HCT116 (cell line): Measurements from ENCODE around the gene PROX2. TPM values are rescaled to one million over a fixed set of nuclear protein-coding genes. Genes with fewer than 3 reads are reported as not detected.

Source experiments
- ATAC-seq: fragments of 200-7000 bp; cut with Tn5 transposase; 2 replicates; pipeline ENCODE4 v1.9.1; 2020; ENCODE audit warnings: mild to moderate bottlenecking, moderate library complexity
- BruUV-seq: library from RNA; stranded (reverse); fragments of 400-500 nt; replicated peaks from 2 replicates; lab custom pipeline; 2021; lab: Mats Ljungman, UMichigan
- CTCF ChIA-PET: fragments of 300-600 bp; sonication (Branson Sonifier 250); formaldehyde crosslinking; loops from one replicate; lab custom pipeline; 2021; ENCODE audit warnings: antibody characterized with exemption; lab: Charles Lee
- POLR2A ChIA-PET: fragments of 300-600, 350-600 bp; sonication (Branson Sonifier 250); formaldehyde crosslinking; loops from one replicate; lab custom pipeline; 2021; ENCODE audit warnings: antibody characterized with exemption; lab: Charles Lee
- RAD21 ChIA-PET, 2 experiments: fragments of 300-600 bp; sonication (Branson Sonifier 250); formaldehyde crosslinking; loops; one replicate each; lab custom pipeline; 2023; ENCODE audit warnings: low total read pairs in 2 of 2; ENCODE audit not compliant: uncharacterized antibody in 2 of 2, unreplicated experiment in 2 of 2, low non-redundant PET in 1 of 2; lab: Charles Lee
- DNase-seq: peaks from one replicate; pipeline ENCODE4 v3.0.0-alpha.2; 2010; ENCODE audit warnings: low read depth, low spot score
- H2AFZ ChIP-seq: fragments of 200-600 bp; shearing (Covaris generic), sonication (generic); 2 replicates; pipeline ENCODE4 v1.6.1; 2017; ENCODE audit warnings: low read depth, mixed run types, mixed read lengths, antibody characterized with exemption, low read length; ENCODE audit not compliant: poor library complexity, severe bottlenecking
- H3K27ac ChIP-seq: 2 replicates; pipeline ENCODE4 v1.5.1; 2012; ENCODE audit warnings: low read depth, low read length
- H3K27me3 ChIP-seq: fragments of 200-600 bp; sonication (generic); 2 replicates; pipeline ENCODE4 v1.6.1; 2016; ENCODE audit warnings: mixed run types, low read length, mixed read lengths; ENCODE audit not compliant: insufficient read depth
- H3K36me3 ChIP-seq, 2 experiments: fragments of 200-500 bp in 1 of 2; fragments of 200-600 bp in 1 of 2; sonication (Bioruptor generic) in 1 of 2; sonication (generic) in 1 of 2; 2 replicates each; pipeline versions ENCODE4 v1.5.1 to v1.6.1; 2014 to 2016; ENCODE audit warnings: low read length in 2 of 2, inconsistent platforms in 1 of 2, mixed read lengths in 1 of 2, mixed run types in 1 of 2; ENCODE audit not compliant: insufficient read depth in 2 of 2, control insufficient read depth in 1 of 2
- H3K4me1 ChIP-seq, 2 experiments: fragments of 200-600 bp in 1 of 2; sonication (generic) in 1 of 2; 2 replicates each; pipeline versions ENCODE4 v1.5.1 to v1.6.1; 2012 to 2017; ENCODE audit warnings: low read length in 2 of 2, inconsistent platforms in 1 of 2, mild to moderate bottlenecking in 1 of 2, mixed read lengths in 1 of 2, mixed run types in 1 of 2, moderate library complexity in 1 of 2; ENCODE audit not compliant: insufficient read depth in 2 of 2, control insufficient read depth in 1 of 2
- H3K4me2 ChIP-seq: fragments of 200-600 bp; sonication (generic); 2 replicates; pipeline ENCODE4 v1.6.1; 2017; ENCODE audit warnings: mixed run types, low read length, mixed read lengths
- H3K4me3 ChIP-seq, 2 experiments: fragments of 200-600 bp in 1 of 2; sonication (generic) in 1 of 2; replicated peaks in 1 of 2; 2 replicates each; pipeline ENCODE4 v1.5.1; 2011 to 2016; ENCODE audit warnings: low read length in 2 of 2, control low read depth in 1 of 2, low read depth in 1 of 2, mild to moderate bottlenecking in 1 of 2, mixed read lengths in 1 of 2, mixed run types in 1 of 2
- H3K79me2 ChIP-seq: fragments of 200-600 bp; sonication (generic); 2 replicates; pipeline ENCODE4 v1.6.1; 2017; ENCODE audit warnings: mild to moderate bottlenecking, mixed run types, low read length, moderate library complexity, mixed read lengths; ENCODE audit not compliant: insufficient read depth
- H3K9ac ChIP-seq: fragments of 200-600 bp; sonication (generic); 2 replicates; pipeline ENCODE4 v1.6.1; 2016; ENCODE audit warnings: low read length, mixed read lengths
- H3K9me2 ChIP-seq: fragments of 200-600 bp; sonication (generic), shearing (Covaris generic); 2 replicates; pipeline ENCODE4 v1.6.1; 2017; ENCODE audit warnings: mixed run types, mild to moderate bottlenecking, moderate library complexity; ENCODE audit not compliant: insufficient read depth
- H3K9me3 ChIP-seq, 2 experiments: fragments of 200-500 bp in 1 of 2; fragments of 200-600 bp in 1 of 2; sonication (Bioruptor generic) in 1 of 2; sonication (generic) in 1 of 2; 2 replicates each; pipeline ENCODE4 v1.6.1; 2014 to 2017; ENCODE audit warnings: low read length in 2 of 2, mixed read lengths in 2 of 2, inconsistent platforms in 1 of 2, low read depth in 1 of 2, mild to moderate bottlenecking in 1 of 2, mixed run types in 1 of 2, moderate library complexity in 1 of 2; ENCODE audit not compliant: control insufficient read depth in 1 of 2, insufficient read depth in 1 of 2
- H4K20me1 ChIP-seq: fragments of 200-600 bp; sonication (generic), shearing (Covaris generic); 2 replicates; pipeline ENCODE4 v1.6.1; 2017; ENCODE audit warnings: mixed run types, mild to moderate bottlenecking, moderate library complexity; ENCODE audit not compliant: insufficient read depth
- CEBPB ChIP-seq: IDR thresholded peaks from 2 replicates; pipeline ENCODE4 v1.6.1; 2012; ENCODE audit warnings: low read depth
- JUND ChIP-seq: IDR thresholded peaks from 2 replicates; pipeline ENCODE4 v1.6.1; 2012
- SIN3A ChIP-seq: IDR thresholded peaks from 2 replicates; pipeline ENCODE4 v1.6.1; 2012; ENCODE audit warnings: low read depth
- YY1 ChIP-seq: IDR thresholded peaks from 2 replicates; pipeline ENCODE4 v1.6.1; 2011; ENCODE audit warnings: low read length, low read depth, moderate library complexity, mild to moderate bottlenecking; ENCODE audit not compliant: insufficient replicate concordance; ENCODE audit errors: extremely low read depth
- ZFX ChIP-seq: fragments of 450-650 bp; IDR thresholded peaks from 2 replicates; pipeline ENCODE4 v1.6.1; 2017
- intact Hi-C: fragments of 100-400 bp; cut with micrococcal nuclease; formaldehyde crosslinking; loops from 2 replicates; pipeline ENCODE4 v1.10.0; 2022
- total RNA-seq: library from RNA; stranded (reverse); gene quantifications from one replicate; pipeline ENCODE4 v1.2.1, GENCODE V29; 2021; ENCODE audit not compliant: unreplicated experiment
- TF ChIP-seq, protein P1 (sequence below): IDR thresholded peaks from 2 replicates; pipeline ENCODE4 v1.6.1; 2012; ENCODE audit warnings: low read depth

Gene PROX2
- total RNA-seq, 1 experiment from 2014 or later: not detected

GRCh38 chr14:74843653-74844052 is 32.3 kb downstream of the PROX2 start:
- no peak for DNase-seq
- H3K27me3 ChIP-seq: no peaks in the 10 kb centered on the region
- peaks cover 4 to 8% of the 10 kb centered on the region in 2 experiments; a peak in 2 of 4 replicates for H3K36me3 ChIP-seq
- no peak overlapping the region for H3K27ac ChIP-seq
- no peaks in the 10 kb centered on the region for H4K20me1 ChIP-seq
- H3K79me2 ChIP-seq: no peaks in the 10 kb centered on the region
- TF ChIP-seq, protein P1, sequence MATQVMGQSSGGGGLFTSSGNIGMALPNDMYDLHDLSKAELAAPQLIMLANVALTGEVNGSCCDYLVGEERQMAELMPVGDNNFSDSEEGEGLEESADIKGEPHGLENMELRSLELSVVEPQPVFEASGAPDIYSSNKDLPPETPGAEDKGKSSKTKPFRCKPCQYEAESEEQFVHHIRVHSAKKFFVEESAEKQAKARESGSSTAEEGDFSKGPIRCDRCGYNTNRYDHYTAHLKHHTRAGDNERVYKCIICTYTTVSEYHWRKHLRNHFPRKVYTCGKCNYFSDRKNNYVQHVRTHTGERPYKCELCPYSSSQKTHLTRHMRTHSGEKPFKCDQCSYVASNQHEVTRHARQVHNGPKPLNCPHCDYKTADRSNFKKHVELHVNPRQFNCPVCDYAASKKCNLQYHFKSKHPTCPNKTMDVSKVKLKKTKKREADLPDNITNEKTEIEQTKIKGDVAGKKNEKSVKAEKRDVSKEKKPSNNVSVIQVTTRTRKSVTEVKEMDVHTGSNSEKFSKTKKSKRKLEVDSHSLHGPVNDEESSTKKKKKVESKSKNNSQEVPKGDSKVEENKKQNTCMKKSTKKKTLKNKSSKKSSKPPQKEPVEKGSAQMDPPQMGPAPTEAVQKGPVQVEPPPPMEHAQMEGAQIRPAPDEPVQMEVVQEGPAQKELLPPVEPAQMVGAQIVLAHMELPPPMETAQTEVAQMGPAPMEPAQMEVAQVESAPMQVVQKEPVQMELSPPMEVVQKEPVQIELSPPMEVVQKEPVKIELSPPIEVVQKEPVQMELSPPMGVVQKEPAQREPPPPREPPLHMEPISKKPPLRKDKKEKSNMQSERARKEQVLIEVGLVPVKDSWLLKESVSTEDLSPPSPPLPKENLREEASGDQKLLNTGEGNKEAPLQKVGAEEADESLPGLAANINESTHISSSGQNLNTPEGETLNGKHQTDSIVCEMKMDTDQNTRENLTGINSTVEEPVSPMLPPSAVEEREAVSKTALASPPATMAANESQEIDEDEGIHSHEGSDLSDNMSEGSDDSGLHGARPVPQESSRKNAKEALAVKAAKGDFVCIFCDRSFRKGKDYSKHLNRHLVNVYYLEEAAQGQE: no peak
- TF ChIP-seq CEBPB: no peak
- TF ChIP-seq JUND: no peak
- no peak for TF ChIP-seq SIN3A
- TF ChIP-seq YY1: no peak
- TF ChIP-seq ZFX: no peak
- ATAC-seq: no peak
- no peak overlapping the region for H2AFZ ChIP-seq
- intact Hi-C loops: no loop called here
- H3K9me2 ChIP-seq: no peaks in the 10 kb centered on the region
- RAD21 ChIA-PET: no interaction called here
- H3K9me3 ChIP-seq: no peaks in the 10 kb centered on the region
- H3K9ac ChIP-seq: no peak overlapping the region
- H3K4me1 ChIP-seq: no peaks in the 10 kb centered on the region
- POLR2A ChIA-PET: no interaction called here
- CTCF ChIA-PET: no interaction called here
- no peak overlapping the region for H3K4me2 ChIP-seq
- BruUV-seq: no TSS peak
- no peak overlapping the region for H3K4me3 ChIP-seq
